ENCODE results near the gene WIPF2.

DNA sequence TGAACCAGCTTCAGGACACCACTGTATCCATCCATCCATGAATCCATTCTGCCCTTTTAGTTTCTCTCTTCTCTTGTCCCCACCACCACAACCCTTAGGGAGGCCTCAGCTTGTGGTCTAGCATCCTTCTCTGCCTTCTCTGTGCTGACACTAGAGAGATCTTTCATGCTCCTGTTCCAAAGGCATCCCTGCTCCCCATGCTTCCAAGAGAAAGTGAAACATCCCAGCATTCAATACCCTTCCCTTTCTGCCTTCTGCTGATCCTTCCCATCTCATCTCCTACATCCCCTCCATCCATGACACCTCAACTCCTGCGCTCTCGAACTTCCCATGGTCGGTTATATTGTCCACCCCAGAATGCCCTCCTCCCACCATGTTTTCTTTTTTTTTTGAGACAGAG is 31.9 kb upstream of the WIPF2 start:
- TF ChIP-seq, protein P1, sequence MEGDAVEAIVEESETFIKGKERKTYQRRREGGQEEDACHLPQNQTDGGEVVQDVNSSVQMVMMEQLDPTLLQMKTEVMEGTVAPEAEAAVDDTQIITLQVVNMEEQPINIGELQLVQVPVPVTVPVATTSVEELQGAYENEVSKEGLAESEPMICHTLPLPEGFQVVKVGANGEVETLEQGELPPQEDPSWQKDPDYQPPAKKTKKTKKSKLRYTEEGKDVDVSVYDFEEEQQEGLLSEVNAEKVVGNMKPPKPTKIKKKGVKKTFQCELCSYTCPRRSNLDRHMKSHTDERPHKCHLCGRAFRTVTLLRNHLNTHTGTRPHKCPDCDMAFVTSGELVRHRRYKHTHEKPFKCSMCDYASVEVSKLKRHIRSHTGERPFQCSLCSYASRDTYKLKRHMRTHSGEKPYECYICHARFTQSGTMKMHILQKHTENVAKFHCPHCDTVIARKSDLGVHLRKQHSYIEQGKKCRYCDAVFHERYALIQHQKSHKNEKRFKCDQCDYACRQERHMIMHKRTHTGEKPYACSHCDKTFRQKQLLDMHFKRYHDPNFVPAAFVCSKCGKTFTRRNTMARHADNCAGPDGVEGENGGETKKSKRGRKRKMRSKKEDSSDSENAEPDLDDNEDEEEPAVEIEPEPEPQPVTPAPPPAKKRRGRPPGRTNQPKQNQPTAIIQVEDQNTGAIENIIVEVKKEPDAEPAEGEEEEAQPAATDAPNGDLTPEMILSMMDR (IDR thresholded peaks at IDR 0.05), result no peak
- no peak for TF ChIP-seq EP300 (IDR thresholded peaks at IDR 0.05)
- TF ChIP-seq POLR2A (IDR thresholded peaks at IDR 0.05; ENCODE audit: low read depth), result no peak
